Gastrocnemius medialis (tissue), 4 donors: Measurements from ENCODE around the gene ASB5.

ENCODE experiments used
- CTCF ChIP-seq, 5 experiments: fragments of 450-650 bp in 3 of 5; fragments of 200-600 bp in 2 of 5; sonication (generic) in 2 of 5; IDR thresholded peaks in 4 of 5; conservative IDR thresholded peaks in 1 of 5; 1 replicate in 4 of 5; 2 replicates in 1 of 5; pipeline ENCODE4 v1.5.1; 2016 to 2019; ENCODE audit warnings: antibody characterized with exemption in 5 of 5, mild to moderate bottlenecking in 3 of 5, moderate library complexity in 3 of 5
- POLR2A ChIP-seq, 2 donors: fragments of 450-650 bp; IDR thresholded peaks; one replicate each; pipeline ENCODE4 v1.6.1; 2017; ENCODE audit warnings: antibody characterized with exemption in 2 of 2, mild to moderate bottlenecking in 2 of 2, moderate library complexity in 2 of 2

GRCh38 chr4:176273736-176274135 is 4.7 kb upstream of the ASB5 start:
- TF ChIP-seq POLR2A (IDR thresholded peaks at IDR 0.05), result no peak
- TF ChIP-seq CTCF (IDR thresholded peaks at IDR 0.05 in 4 of 5, conservative IDR thresholded peaks at IDR 0.05 in 1 of 5), result no peak
